ENCODE data around the gene MYOG. TPM values are rescaled to one million over a fixed set of nuclear protein-coding genes. Genes with fewer than 3 reads are reported as not detected.
A peak's percentile ranks its signal among the peaks of the same experiment; 100 is the strongest.

Gene MYOG
- polyA plus RNA-seq, 3 donors from 2014 or later, result not detected

DNA sequence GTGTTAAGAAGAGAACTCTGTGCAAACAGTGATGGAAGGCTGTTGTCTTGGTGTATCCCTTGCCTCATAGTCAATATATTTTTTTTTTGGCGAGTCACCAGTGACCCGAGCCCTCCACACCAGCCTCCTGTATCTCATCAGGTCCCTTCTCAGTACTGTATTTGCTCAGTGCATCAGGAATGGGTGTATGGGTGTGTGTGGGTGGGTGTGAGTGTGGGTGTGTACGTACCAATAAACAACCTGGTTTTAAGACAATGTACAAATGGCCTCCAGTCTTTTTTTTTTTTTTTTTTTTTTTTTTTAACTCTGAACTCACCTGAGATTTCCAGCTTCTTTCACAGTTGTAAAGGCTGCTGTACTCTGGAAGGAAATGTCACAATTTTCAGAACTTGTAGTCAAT, 7.3 kb downstream of the MYOG start:
- Mint-ChIP-seq H3K4me1 (peaks cover 5% of the 10 kb centered on the region in 2 donors), H3K27ac (no peak overlapping the region), H3K4me3 (no peak overlapping the region), H3K36me3 (no peaks in the 10 kb centered on the region), H3K9me3 (no peaks in the 10 kb centered on the region), H3K27me3 (ENCODE audit: low read depth in 3 of 3) (peaks cover 7 to 18% (median 12%) of the 10 kb centered on the region in 3 donors)
- DNase-seq, result no peak

DNA sequence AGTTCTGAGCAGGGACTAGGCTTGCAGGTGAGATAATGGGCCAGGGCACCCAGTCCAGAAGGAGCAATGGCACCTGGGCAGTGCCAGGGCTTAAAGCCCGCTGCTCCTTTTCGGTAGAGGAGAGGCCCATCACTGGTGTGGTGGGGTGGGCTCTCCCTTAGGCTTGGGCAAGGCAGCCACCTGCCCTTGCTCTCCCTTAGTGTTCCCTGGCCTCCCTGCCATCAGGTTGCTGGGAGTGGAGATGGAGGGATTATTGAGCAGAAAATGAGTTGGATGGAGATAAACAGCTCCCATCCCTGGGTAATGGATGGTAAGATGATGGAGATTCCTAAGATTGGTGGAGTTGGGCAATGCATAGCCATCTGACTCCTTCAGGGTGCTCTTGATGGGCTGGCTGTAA, 7.9 kb downstream of the MYOG start:
- Mint-ChIP-seq H3K4me1 (peaks cover 5% of the 10 kb centered on the region in 2 donors), H3K27ac (no peak overlapping the region), H3K4me3 (no peak overlapping the region), H3K36me3 (no peaks in the 10 kb centered on the region), H3K27me3 (ENCODE audit: low read depth in 3 of 3) (peaks cover 7 to 19% (median 15%) of the 10 kb centered on the region in 3 donors), H3K9me3 (no peaks in the 10 kb centered on the region)
- no peak for DNase-seq

DNA sequence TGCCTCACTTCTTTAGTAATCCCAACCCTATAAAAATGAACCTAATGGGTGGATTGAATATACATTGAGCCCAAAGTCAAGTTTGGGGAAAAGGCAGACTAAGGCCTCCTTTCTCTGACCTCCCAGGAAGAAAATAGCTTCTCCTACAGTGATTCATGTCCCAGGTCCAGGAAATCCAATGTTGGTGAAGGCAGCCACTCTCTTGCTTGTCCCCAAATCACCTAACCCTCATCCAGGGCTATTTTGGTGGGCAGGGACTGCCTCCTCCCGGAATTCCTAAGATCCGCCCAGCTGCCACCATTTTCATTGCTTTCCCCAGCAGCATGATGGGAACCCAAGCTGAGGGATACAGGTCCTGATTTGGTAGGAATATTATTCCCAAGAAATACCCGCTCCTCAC, 8.4 kb downstream of the MYOG start:
- H3K36me3 Mint-ChIP-seq, result no peaks in the 10 kb centered on the region
- peaks cover 5% of the 10 kb centered on the region in 2 donors for H3K4me1 Mint-ChIP-seq
- no peak overlapping the region for H3K27ac Mint-ChIP-seq
- DNase-seq, result no peak
- H3K9me3 Mint-ChIP-seq, result no peaks in the 10 kb centered on the region
- no peak overlapping the region for H3K4me3 Mint-ChIP-seq
- peaks cover 7 to 19% (median 16%) of the 10 kb centered on the region in 3 donors for H3K27me3 Mint-ChIP-seq (ENCODE audit: low read depth in 3 of 3)

DNA sequence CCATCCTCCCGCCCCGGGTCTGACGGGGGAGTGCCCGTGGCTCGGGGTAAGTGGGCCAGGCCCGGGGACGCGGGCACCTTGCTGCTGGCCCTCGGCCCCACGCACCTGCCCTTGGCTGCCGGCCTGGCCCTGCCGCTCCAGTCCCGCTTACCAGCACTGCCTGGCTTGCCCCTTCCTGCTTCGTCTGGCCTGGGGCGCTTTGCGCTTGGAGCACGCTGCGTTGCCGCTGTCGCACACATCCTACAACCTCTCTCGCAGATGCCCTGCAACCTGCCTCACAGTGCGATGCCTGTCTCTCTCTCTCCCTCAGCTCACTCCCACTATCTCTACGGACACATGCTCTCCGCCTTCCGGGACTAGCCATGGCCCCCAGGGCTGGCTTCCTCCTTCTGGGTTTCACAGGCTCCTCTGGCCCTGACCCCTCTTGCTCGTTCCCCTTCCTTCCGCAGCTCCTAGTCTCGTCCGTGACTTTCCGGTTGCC, 9.7 kb downstream of the MYOG start:
- H3K27me3 Mint-ChIP-seq (ENCODE audit: low read depth in 3 of 3), result peaks cover 8 to 17% (median 16%) of the 10 kb centered on the region in 3 donors
- H3K27ac Mint-ChIP-seq, result no peak overlapping the region
- DNase-seq, result no peak
- H3K36me3 Mint-ChIP-seq, result no peaks in the 10 kb centered on the region
- peaks cover 5% of the 10 kb centered on the region in 2 donors for H3K4me1 Mint-ChIP-seq
- no peaks in the 10 kb centered on the region for H3K9me3 Mint-ChIP-seq
- peak overlapping the region in 3 of 5 donors; percentile 38 to 64 (median 43) for H3K4me3 Mint-ChIP-seq

DNA sequence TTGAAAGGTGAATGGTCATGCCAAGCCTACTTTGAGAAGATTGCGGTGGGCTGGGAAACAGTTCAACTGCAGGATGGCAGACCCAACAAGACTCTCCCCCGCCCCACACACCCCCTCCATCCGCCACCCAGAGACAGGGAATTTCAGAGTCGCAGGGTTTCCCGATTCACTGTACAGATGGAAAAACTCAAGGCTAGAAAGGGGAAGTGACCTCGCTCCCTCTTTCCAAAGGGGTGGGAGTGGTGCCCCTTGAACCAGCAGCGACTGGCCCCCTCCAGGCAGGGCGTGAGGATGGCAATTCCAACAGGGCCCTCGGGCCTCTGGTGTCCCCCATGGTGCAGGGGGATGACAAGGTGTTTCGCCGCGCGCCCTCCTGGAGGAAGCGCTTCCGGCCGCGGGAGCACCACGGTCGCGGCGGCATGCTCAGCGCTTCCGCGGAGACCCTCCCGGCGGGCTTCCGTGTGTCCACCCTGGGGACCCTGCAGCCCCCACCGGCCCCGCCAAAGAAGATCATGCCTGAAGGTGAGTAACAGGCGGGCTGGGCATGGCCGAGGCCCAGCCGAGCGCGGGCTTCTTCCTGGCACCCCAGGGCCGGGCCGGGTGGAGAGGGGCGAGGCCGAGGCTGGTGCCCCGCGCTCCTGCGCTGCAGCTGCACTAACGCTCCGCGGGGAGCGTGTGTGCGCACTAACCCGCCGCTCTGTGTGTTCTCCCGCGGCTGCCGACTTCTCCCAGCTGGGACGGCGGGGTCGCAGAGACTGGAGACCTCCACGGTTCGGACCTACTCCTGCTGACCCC, 10.4 kb downstream of the MYOG start:
- Mint-ChIP-seq H3K4me1 (peaks cover 5% of the 10 kb centered on the region in 2 donors), H3K9me3 (no peaks in the 10 kb centered on the region), H3K36me3 (no peaks in the 10 kb centered on the region), H3K27ac (no peak overlapping the region), H3K27me3 (ENCODE audit: low read depth in 3 of 3) (peaks cover 8 to 17% (median 16%) of the 10 kb centered on the region in 3 donors), H3K4me3 (no peak overlapping the region)
- DNase-seq, result no peak

DNA sequence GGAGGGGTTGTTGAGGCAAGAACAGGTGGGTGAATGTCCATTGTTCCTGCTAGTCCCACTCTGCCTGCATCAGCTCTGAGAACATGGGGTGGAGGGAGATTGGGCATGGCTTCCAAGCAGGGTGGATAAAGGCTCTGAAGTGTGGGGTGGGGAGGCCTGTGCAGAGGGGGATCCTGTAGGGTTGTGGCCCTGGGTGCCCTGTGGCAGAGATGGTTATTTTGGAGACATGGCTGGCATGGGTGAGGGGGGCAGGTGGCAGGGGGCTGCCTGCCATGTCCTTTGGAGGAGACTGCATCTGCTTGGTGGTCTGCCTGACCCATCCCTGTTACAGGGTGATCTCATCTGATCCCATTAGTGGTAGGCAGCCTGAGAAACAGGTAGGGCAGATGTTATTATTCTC, 11.2 kb downstream of the MYOG start:
- Mint-ChIP-seq H3K4me3 (no peak overlapping the region), H3K27me3 (ENCODE audit: low read depth in 3 of 3) (peaks cover 8 to 16% (median 14%) of the 10 kb centered on the region in 3 donors), H3K27ac (no peak overlapping the region), H3K4me1 (peaks cover 5% of the 10 kb centered on the region in 2 donors), H3K36me3 (no peaks in the 10 kb centered on the region), H3K9me3 (no peaks in the 10 kb centered on the region)
- DNase-seq, result no peak

DNA sequence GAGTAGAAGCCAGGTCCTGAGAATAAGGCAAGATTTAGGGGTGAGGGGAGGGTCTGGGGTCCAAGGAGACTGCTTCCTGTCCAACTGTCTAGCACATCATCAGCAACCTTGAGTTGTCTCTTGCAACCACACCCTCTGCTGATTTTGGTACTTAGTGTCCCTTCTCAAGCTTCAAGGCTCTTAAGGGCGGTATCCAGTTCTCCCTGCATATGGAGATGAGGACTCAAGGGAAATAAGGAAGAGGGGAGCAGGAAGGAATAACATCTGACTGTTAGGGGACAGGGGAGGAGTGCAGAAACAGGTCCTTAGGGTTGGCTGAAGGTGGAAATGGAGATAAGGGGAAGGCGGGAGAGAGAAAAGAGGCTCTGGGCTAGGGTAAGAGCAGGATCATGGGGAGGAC, 12.3 kb downstream of the MYOG start:
- Mint-ChIP-seq H3K4me1 (peaks cover 5% of the 10 kb centered on the region in 2 donors), H3K36me3 (no peaks in the 10 kb centered on the region), H3K9me3 (no peaks in the 10 kb centered on the region), H3K4me3 (no peak overlapping the region), H3K27ac (no peak overlapping the region), H3K27me3 (ENCODE audit: low read depth in 3 of 3) (peaks cover 8 to 13% (median 9%) of the 10 kb centered on the region in 3 donors)
- no peak for DNase-seq

DNA sequence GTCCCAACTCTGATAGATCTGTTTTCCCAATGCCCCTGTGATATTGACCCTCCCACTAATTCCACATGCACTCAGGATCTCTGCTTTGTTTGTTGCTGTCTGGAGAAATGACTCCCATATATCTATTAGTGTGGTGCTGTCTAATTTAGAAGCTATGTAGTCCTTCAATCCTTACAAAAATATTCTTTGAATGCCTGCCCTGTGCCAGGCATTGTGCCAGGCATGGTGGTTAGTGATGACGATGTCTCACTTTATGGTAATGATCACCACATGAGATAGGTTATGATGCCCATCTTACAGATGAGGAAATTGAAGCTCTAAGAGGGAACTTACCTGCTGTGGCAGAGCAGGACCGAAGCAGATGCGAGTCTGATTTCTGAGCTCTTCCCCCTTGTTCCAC, 12.9 kb downstream of the MYOG start:
- Mint-ChIP-seq H3K4me1 (peaks cover 5% of the 10 kb centered on the region in 2 donors), H3K27me3 (ENCODE audit: low read depth in 3 of 3) (peaks cover 8 to 10% (median 9%) of the 10 kb centered on the region in 3 donors), H3K27ac (no peak overlapping the region), H3K9me3 (no peaks in the 10 kb centered on the region), H3K36me3 (no peaks in the 10 kb centered on the region), H3K4me3 (no peak overlapping the region)
- no peak for DNase-seq

DNA sequence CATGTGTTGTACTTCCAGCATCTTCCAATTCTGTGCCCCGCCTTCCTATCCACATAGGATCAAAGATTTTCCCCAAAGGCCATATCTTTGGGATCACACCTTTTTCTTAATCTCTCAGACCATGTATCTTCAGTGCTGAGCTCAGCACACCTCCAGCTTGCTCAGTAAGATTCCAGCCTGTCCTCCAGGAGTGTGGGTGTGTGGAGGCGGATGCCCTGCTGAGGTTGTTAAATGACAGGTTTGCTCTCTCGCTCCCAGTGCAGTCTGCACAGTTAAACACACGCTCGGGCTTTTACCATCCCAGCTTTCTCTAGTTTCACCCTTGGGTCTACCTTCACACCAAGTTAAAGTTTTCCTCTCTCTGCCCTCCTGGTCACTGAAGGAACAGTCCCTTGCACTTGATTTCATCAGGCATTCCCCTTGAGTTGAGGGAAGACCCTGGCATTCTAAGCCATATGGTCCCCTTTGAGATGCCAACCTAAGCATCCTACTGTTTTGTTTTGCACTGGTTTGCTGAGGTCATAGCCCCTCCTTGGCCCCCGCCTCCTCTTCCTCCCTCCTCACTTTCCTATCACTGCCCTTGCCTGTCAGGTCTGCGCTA, 13.7 kb downstream of the MYOG start:
- Mint-ChIP-seq H3K4me3 (no peak overlapping the region), H3K36me3 (no peaks in the 10 kb centered on the region), H3K4me1 (peaks cover 5% of the 10 kb centered on the region in 2 donors), H3K27ac (no peak overlapping the region), H3K27me3 (ENCODE audit: low read depth in 3 of 3) (peaks cover 7 to 10% (median 9%) of the 10 kb centered on the region in 3 donors), H3K9me3 (no peaks in the 10 kb centered on the region)
- DNase-seq, result no peak

DNA sequence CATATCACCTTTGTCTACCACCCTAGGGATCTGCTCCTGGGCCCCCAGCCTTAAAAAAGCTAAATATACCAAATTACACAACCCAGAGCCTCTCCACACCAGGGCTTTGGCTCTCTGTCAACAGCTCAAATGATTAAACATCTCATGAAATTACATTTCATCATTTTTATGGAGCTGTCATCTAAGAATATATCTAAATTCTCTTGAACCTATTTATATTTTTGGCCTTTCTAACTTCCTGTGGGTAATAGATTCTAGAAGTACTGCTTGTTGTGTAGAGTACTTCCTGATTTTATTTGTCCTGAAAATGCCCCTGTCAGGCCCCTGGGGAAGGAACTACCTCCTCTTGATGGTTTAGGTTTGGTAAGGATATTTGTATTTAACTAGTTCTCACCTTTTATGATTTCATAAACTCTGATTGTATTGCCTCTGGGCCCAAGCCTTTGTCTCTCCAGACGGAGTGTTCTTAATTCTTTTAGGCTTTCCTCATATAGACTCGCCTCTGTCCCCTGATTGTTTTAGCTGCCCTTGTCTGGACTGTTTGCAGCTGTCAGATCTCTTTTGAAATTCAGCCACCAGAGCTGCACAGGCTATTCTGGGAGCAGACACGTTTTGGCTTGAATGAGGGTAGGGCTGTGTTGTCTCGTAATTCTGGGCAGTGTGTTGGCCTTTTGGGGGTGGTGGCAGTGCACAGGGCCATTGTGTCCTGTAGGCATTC, 16.6 kb downstream of the MYOG start:
- Mint-ChIP-seq H3K27ac (no peak overlapping the region), H3K9me3 (no peaks in the 10 kb centered on the region), H3K4me1 (no peaks in the 10 kb centered on the region), H3K36me3 (no peaks in the 10 kb centered on the region), H3K27me3 (ENCODE audit: low read depth in 3 of 3) (peaks cover 2 to 6% (median 4%) of the 10 kb centered on the region in 3 donors), H3K4me3 (no peak overlapping the region)
- no peak for DNase-seq

DNA sequence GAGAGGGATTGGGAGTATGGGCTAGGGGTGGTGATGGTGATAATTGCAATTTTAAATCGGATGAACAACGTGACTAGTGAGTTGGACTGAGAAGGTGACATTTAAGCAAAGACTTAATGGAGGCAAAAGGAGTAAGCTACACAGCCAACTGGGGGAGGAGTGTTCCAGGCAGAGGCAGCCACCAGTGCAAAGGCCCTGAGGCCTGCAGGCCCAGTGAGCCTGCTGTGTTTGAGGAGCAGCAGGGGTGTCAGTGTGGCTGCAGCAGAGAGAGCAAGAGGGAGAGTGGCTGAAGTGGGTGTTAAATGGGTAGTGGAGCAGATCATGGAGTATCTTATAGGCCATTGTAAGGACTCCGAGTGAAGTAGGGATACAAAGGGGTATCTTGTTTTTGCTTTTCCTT, 18.8 kb downstream of the MYOG start:
- H3K27me3 Mint-ChIP-seq (ENCODE audit: low read depth in 3 of 3), result peaks cover 0 to 2% (median 0%) of the 10 kb centered on the region in 3 donors
- H3K27ac Mint-ChIP-seq, result no peak overlapping the region
- H3K4me1 Mint-ChIP-seq, result no peaks in the 10 kb centered on the region
- no peaks in the 10 kb centered on the region for H3K36me3 Mint-ChIP-seq
- no peaks in the 10 kb centered on the region for H3K9me3 Mint-ChIP-seq
- H3K4me3 Mint-ChIP-seq, result no peak overlapping the region
- DNase-seq, result no peak

DNA sequence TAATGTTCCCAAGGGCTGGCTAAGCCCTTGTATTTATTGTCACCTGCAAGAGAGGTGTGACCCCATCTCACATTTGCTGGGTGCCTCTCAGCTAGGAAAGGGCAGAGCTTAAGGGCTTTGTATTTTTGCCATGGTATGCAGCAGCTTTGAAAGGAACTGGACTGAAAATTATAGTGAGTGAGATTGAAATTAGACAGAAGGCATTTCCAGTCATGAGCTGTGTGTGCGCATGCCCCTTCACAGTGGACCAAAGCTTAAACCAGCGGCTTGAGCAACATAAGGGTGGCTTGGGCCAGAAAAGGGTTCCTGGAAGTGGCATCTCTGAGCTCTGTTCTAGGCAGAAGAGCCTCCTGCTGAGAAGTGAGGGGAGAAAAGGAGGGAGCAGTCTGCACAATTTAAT, 19.8 kb downstream of the MYOG start:
- Mint-ChIP-seq H3K27me3 (ENCODE audit: low read depth in 3 of 3) (peaks cover 0 to 1% (median under 1%) of the 10 kb centered on the region in 3 donors), H3K9me3 (no peaks in the 10 kb centered on the region), H3K36me3 (no peaks in the 10 kb centered on the region), H3K4me3 (no peak overlapping the region), H3K27ac (no peak overlapping the region), H3K4me1 (no peaks in the 10 kb centered on the region)
- DNase-seq, result no peak

DNA sequence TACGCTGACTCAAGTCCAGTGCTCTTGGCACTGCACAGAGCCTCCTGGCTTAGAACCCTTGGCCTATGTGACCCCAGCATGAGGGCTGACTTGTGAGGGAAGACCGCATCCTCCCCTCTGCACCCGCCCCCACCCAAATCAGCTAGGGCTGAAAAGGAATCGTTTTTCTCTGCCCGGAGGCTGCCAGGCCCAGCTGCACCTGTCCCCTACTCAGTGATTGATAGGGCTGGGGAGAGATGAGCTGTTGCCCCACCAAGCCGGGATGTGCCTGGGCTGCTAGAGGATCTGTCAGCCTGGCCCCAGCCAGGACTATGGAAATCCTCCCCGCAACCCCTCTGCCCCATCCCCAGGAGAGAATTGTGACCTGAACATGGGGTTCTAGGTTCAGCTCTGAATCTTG, 20.6 kb downstream of the MYOG start:
- no peaks in the 10 kb centered on the region for H3K9me3 Mint-ChIP-seq
- H3K4me1 Mint-ChIP-seq, result no peaks in the 10 kb centered on the region
- no peak overlapping the region for H3K4me3 Mint-ChIP-seq
- peaks cover 2 to 6% (median 2%) of the 10 kb centered on the region in 3 donors for H3K27me3 Mint-ChIP-seq (ENCODE audit: low read depth in 3 of 3)
- no peak for DNase-seq
- no peaks in the 10 kb centered on the region for H3K36me3 Mint-ChIP-seq
- no peak overlapping the region for H3K27ac Mint-ChIP-seq

DNA sequence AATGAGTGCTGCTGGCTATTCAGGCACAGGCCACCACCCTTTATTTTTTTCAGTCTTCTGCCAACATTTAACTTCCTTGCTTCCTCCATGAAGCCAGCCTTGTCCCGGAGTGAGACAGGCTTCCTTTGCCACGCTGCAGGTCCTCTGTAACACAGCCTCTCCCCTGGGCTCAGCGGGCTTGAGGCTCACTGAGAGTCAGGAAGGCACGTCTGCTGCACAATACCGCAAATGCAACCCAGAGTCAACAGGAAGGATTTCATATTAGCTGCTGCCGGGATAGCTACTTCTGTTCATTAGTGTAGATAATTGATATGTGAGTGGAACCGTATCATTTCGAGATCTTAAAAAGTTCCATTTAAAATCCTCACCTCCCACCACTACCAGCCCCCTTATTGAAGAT, 22.5 kb downstream of the MYOG start:
- Mint-ChIP-seq H3K4me1 (no peaks in the 10 kb centered on the region), H3K4me3 (no peak overlapping the region), H3K36me3 (no peaks in the 10 kb centered on the region), H3K27me3 (ENCODE audit: low read depth in 3 of 3) (peaks cover 2 to 8% (median 3%) of the 10 kb centered on the region in 3 donors), H3K9me3 (no peaks in the 10 kb centered on the region), H3K27ac (no peak overlapping the region)
- no peak for DNase-seq
